ENCODE results near the gene TRAF4.
"Not testable (repeated sequence)": the region's sequence is repeated elsewhere in the genome, so short reads cannot be mapped to it uniquely, and the experiment has no call there.

The TRAF4 gene

GRCh38 chr17:28794846-28795441 lies 51.1 kb downstream of the TRAF4 start:
- DNase-seq = not testable (repeated sequence)

- DNase-seq = no peak
Observed at GRCh38 chr17:28796062-28796461, 52.3 kb downstream of the TRAF4 start.
